Effector memory CD4-positive, alpha-beta T cell (primary cell): ENCODE measurements around the gene MTCL1.

Experiments used
- DNase-seq, 3 donors: peaks; one replicate each; pipeline ENCODE4 v3.0.0-alpha.2; 2020
- H3K27ac ChIP-seq: 2 replicates; pipeline ENCODE4 v1.7.0; 2013; ENCODE audit warnings: mild to moderate bottlenecking, low read length, moderate library complexity; ENCODE audit not compliant: insufficient read depth, poor library complexity, severe bottlenecking
- H3K27me3 ChIP-seq: replicated peaks from 2 replicates; pipeline ENCODE4 v1.7.0; 2013; ENCODE audit warnings: mild to moderate bottlenecking, low read length; ENCODE audit not compliant: insufficient read depth, control insufficient read depth, poor library complexity, severe bottlenecking
- H3K36me3 ChIP-seq: 2 replicates; pipeline ENCODE4 v1.7.0; 2013; ENCODE audit warnings: mild to moderate bottlenecking, low read length, moderate library complexity; ENCODE audit not compliant: control insufficient read depth, insufficient read depth
- H3K4me1 ChIP-seq: 2 replicates; pipeline ENCODE4 v1.7.0; 2013; ENCODE audit warnings: low read length, mild to moderate bottlenecking; ENCODE audit not compliant: control insufficient read depth, insufficient read depth, poor library complexity, severe bottlenecking
- H3K4me3 ChIP-seq: 2 replicates; pipeline ENCODE4 v1.7.0; 2013; ENCODE audit warnings: low read length, low read depth, mild to moderate bottlenecking; ENCODE audit not compliant: insufficient read depth, poor library complexity, severe bottlenecking
- H3K9me3 ChIP-seq: 2 replicates; pipeline ENCODE4 v1.7.0; 2013; ENCODE audit warnings: mild to moderate bottlenecking, low read length, moderate library complexity; ENCODE audit not compliant: control insufficient read depth

Gene MTCL1

DNA sequence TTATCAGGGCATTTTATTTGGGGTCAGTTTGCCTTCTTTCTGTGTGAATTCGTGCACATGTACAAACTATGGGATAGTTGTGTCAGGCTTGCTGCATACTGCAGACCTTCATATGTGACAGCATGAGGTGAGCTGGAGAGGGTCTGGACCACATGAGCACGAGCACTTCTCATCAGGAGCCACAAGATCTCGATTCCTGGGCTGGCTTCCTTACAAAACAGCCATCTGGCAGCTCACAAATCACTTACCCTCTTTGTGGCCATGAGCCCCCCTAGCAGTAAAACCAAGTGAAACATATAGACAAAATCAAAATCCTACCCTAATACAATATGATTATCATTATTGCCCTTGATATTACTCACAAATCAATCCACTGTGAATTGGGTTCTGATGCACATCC is 121.2 kb downstream of the MTCL1 start:
- H3K36me3 ChIP-seq: no peaks in the 10 kb centered on the region
- no peak overlapping the region for H3K4me3 ChIP-seq
- no peaks in the 10 kb centered on the region for H3K9me3 ChIP-seq
- H3K27ac ChIP-seq: no peak overlapping the region
- no peaks in the 10 kb centered on the region for H3K27me3 ChIP-seq
- DNase-seq: no peak
- no peaks in the 10 kb centered on the region for H3K4me1 ChIP-seq

DNA sequence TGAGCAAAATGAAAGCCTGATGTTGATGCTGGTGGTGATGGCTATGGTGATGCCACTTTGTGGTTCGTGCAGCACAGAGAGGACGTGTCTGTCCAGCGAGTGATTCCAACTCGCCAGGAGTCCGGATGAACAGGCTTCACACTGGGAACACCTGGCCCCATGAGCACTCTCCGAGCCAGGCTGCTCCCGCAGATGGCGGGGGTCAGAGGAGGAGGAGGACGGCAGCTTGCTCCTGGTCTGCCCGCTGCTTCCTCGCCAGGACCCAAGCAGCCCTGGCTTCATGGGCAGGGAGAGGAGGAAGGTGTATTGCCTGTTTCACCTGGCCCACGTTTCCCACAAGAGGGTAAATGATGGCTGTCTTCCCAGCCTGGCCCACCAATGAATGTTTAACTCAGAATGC is 121.6 kb downstream of the MTCL1 start:
- no peak overlapping the region for H3K4me3 ChIP-seq
- H3K27me3 ChIP-seq: no peaks in the 10 kb centered on the region
- H3K36me3 ChIP-seq: no peaks in the 10 kb centered on the region
- no peaks in the 10 kb centered on the region for H3K9me3 ChIP-seq
- no peak overlapping the region for H3K27ac ChIP-seq
- H3K4me1 ChIP-seq: no peaks in the 10 kb centered on the region
- DNase-seq: no peak

DNA sequence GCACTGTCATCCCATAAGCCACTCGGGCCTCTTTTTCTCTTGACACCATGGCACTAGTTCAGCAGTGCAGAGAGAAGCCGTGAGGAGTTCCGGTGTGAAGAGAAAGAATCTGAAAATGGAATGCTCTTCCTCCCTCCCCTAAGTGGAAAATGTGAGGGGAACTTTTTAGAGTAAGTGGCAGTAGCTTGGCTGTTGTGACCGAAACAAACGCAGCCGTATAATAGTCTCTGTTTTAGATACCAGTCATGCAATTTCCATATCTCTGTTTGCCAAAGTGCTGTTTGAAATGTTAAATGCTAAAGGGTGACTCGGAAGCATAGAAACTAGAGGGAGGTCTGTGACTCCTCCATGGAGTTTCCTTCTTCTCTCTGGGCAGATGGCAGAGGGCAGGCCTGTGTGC is 122.9 kb downstream of the MTCL1 start:
- Histone ChIP-seq H3K4me3 (no peak overlapping the region), H3K4me1 (no peaks in the 10 kb centered on the region), H3K9me3 (no peaks in the 10 kb centered on the region), H3K27me3 (no peaks in the 10 kb centered on the region), H3K36me3 (no peaks in the 10 kb centered on the region), H3K27ac (no peak overlapping the region)
- no peak for DNase-seq

DNA sequence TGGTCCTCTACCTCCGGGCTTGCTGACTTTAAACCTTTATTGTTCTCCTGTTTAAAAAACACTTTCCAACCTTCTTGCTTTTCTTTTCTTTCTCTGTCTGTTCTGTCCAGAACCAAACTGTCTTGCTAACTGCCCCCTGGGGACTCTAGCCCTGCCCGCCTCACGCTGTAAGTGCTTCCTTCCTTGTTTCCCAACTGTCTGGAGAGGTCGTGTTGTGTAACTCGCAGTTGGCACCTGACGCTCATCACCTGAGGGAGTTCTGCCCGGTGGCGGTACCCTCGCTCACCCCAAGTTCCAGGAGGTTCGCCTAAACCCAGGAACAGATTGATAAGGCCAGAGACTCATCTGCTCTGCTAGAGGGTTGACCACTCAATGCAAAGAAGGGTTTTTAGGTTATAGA is 123.4 kb downstream of the MTCL1 start:
- Histone ChIP-seq H3K4me1 (no peaks in the 10 kb centered on the region), H3K36me3 (no peaks in the 10 kb centered on the region), H3K4me3 (no peak overlapping the region), H3K9me3 (no peaks in the 10 kb centered on the region), H3K27me3 (no peaks in the 10 kb centered on the region), H3K27ac (no peak overlapping the region)
- no peak for DNase-seq

DNA sequence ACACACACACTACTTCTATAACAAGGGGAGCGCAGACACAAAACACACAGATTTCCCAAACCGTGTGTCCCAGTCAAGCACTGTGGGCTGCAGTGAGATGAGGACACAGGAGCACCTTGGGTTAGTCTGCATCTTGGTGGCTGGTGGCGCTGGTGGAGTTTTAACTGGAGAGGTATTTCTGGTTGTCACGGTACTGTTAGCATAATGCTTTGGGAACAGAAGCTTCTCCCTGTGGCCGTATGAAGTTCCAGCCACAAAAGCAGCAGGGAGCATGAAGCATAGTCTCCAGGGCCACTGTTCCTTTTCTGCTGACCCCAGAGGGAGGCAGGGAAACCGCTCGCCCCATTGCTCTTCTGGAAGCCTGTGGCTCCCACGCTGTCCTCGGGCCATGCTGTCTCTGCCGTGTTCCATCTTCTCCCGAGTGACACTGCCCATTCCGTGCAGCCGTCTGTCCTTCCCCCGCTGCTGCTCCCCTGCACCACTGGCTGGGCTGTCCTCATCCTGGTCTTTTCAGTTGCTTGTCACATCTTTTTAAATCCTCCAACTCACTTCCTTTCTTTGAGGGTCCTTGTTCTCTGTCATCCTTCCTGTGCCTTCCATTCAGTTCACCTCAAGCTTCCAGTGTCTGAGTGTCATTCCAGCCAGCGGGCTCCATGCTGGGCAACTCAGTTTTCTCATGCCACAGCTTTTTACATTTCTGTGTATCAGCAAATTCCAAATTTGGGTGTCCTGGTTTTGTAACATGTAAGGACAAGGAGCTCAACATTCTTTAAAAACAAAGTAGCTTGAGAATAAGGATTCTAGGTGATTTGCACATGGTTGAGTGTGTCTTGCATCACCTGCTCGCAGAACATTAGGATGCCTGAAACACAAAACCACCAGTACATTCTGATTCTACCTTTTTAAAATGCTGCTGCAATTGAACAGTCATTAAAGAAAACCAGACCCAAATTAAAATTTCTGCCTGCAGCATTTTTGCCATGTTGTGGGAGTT is 125.0 kb downstream of the MTCL1 start:
- Histone ChIP-seq H3K9me3 (no peaks in the 10 kb centered on the region), H3K27ac (no peak overlapping the region), H3K36me3 (no peaks in the 10 kb centered on the region), H3K4me3 (no peak overlapping the region), H3K4me1 (no peaks in the 10 kb centered on the region), H3K27me3 (no peaks in the 10 kb centered on the region)
- DNase-seq: no peak

DNA sequence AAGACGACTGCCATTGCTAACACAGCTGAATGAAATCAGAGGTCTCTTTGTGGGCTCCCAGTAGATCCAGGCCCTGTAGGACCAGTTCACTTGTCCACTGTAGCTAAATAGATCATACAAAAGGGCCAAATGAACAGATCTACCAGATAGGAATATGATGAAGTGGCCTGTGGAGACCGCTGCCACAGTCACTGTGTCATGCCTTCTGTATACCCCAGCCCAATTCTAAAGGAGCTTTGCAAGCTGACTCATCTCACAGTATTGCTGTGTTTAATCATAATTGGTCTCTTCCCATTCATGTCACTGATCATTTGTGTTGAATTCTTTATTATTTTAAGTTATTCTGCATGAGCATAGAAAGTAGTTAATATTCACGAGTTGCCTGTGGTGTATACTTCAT is 125.8 kb downstream of the MTCL1 start:
- Histone ChIP-seq H3K4me3 (no peak overlapping the region), H3K9me3 (no peaks in the 10 kb centered on the region), H3K36me3 (no peaks in the 10 kb centered on the region), H3K27me3 (no peaks in the 10 kb centered on the region), H3K4me1 (no peaks in the 10 kb centered on the region), H3K27ac (no peak overlapping the region)
- DNase-seq: no peak

DNA sequence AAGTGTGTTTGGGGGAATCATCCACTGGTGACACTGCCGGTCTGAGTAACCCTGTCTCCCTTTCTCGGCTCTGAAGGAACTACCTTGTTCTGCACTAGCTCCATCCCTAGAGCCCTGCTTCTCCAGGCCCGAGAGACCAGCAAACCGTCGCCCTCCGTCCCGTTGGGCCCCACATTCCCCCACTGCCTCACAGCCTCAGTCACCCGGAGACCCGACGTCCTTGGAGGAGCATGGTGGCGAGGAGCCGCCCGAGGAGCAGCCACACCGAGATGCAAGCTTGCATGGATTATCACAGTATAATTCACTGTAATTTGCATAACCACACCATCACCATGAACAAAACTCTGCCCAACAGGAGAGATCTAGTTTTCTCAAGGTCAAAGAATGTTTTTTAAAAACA is 126.2 kb downstream of the MTCL1 start:
- Histone ChIP-seq H3K27ac (no peak overlapping the region), H3K27me3 (no peaks in the 10 kb centered on the region), H3K4me1 (no peaks in the 10 kb centered on the region), H3K36me3 (no peaks in the 10 kb centered on the region), H3K9me3 (no peaks in the 10 kb centered on the region), H3K4me3 (no peak overlapping the region)
- DNase-seq: no peak

DNA sequence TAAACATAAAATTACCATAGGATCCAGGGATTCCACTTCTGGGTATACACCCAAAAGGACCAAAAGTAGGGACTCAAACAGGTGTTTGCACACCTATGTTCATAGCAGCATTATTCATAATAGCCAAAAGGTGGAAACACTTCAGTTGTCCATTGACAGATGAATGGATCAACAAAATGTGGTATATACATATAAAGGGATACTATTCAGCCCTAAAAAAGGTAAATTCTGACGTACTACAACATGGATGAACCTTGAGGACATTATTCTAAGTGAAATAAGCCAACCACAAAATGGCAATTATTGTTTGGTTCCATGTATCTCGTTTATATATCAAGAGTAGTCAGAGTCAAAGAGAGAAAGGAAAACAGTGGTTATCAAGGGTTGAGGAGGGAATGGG is 128.1 kb downstream of the MTCL1 start:
- Histone ChIP-seq H3K4me1 (no peaks in the 10 kb centered on the region), H3K27me3 (no peaks in the 10 kb centered on the region), H3K4me3 (no peak overlapping the region), H3K36me3 (no peaks in the 10 kb centered on the region), H3K27ac (no peak overlapping the region), H3K9me3 (no peaks in the 10 kb centered on the region)
- DNase-seq: no peak

DNA sequence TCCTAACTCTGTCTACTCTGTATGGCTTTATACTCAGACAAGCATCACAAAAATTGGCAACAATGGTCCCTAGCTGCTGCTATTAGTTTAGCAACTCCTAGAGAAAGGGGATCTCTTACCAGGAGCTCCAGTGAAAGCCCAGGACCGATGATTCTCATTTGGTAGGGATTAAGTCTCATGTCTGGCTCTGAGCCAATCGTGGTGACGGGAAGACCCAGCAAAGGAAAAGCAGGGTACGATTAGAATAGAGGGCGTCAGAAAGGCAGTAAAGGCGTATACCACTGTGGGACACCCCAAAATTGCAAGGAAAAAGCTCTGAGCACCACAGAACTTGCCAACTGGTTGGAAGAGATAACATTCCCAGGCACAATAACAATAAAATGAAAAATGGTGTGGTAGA is 129.5 kb downstream of the MTCL1 start:
- no peak for DNase-seq
- H3K27me3 ChIP-seq: no peaks in the 10 kb centered on the region

DNA sequence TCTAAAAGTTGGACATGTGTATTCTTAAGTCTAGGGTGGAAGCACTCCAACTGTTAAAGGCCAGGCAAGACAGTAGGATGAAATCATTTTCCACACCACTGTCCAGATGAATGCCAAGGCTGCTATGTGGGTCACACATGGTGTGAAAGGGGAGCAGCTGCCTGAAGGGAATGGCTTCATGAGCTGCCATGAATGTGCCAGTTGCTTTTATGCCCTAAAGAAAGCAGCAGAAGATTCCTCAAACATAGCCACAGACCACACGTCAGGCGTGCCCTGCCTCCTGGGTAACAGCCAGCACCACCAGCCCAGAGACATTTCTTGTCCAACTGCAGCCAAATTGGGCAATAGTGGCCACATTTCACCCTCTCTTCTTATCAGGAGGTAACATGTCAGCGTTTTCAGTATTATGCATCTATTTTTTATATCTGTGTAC is 130.2 kb downstream of the MTCL1 start:
- Histone ChIP-seq H3K36me3 (no peaks in the 10 kb centered on the region), H3K27me3 (no peaks in the 10 kb centered on the region), H3K9me3 (no peaks in the 10 kb centered on the region), H3K4me1 (no peaks in the 10 kb centered on the region), H3K27ac (no peak overlapping the region), H3K4me3 (no peak overlapping the region)
- no peak for DNase-seq

More for the DNA sequence above, 129.5 kb downstream of the MTCL1 start:
- Histone ChIP-seq H3K4me3 (no peak overlapping the region), H3K9me3 (no peaks in the 10 kb centered on the region), H3K4me1 (no peaks in the 10 kb centered on the region), H3K36me3 (no peaks in the 10 kb centered on the region), H3K27ac (no peak overlapping the region)
